Measurements from ENCODE around the gene IQSEC3.
"Not testable (repeated sequence)": the region's sequence is repeated elsewhere in the genome, so short reads cannot be mapped to it uniquely, and the experiment has no call there.

IQSEC3 gene

DNA sequence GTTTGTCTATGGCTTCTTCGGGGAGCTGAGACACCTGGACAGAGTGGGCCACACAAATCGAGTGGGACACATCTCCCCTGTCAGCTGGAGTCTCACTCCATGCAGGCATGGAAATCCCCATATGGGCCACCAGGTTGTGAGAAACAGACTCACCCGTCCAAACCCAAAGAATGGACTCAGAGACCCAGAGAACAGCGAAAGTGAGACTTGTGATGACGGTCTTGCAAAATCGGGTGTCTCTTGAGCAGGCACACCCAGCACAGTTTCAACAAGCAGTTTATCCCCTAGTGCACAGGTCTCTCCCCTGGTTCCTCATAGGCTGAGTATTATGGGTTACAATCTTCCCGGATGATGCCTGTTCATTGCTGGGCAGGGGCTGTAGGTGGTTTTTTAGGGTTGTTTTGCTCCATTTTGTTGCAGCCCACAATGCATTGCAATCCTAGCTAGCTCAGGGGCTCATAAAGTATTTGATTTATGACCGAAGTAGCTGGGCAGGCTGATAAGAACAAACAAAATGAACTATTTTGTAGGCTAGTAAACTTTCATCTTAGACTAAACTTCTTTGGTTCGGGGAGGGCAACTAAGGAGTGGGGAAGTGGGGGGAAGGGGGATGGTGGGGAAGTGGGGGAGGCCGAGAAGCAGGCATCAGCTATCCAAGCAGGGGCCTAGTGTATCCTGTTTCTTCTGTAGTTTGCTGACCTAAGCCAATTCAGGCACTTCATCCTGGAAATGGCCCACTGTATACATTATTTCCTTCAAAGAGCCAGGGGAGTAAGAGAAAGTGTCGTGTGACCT, 45.3 kb downstream of the IQSEC3 start:
- no peak for DNase-seq (ENCODE audit: low read depth in 2 of 2)

DNA sequence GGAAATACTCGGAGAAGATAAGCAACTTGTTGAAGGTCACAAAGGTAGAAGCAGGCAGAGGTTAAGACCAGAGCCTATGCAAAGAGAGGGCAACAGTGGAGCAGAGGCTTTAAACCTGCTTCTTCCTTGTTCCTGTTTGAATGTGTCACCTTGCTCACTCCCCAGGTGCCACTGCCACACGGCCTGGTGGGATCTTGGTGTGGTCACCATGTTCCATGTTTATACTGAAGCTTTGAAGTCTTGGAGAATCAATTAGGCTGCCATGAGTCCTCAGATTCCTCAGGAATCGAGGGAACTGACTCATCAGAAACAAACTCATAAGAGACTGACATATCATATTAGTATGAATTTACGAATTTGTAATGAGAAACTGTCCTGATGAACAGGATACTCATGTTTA, 46.8 kb downstream of the IQSEC3 start:
- no peak for DNase-seq (ENCODE audit: low read depth in 2 of 2)

DNA sequence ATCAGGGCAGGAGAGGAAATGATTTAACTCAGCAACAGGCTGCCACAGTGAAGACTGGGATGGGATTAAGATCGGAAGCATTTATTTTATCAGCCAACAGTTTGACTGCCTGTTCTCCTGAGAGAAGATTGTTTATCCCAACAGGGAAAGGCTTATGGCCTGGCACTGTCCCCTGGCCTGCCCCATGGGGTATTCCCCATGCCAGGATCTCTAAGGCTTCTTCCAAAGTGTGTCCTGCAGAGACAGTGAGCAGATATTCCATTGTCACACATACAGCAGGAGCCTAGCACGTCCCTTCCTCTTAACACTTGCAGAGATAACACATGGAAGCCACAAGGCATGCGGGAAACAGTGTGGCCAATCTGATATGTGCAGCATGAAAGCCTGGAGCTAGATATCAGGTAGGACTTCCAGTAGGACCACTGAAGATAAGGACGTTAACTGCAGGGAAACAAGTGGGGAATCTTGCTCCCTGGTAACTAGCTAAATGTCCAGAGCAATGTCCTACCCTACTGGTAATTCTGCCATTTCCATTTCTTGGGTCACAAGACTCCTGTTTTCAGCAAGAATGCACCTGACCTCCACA, 48.2 kb downstream of the IQSEC3 start:
- DNase-seq (ENCODE audit: low read depth in 2 of 2), result no peak

DNA sequence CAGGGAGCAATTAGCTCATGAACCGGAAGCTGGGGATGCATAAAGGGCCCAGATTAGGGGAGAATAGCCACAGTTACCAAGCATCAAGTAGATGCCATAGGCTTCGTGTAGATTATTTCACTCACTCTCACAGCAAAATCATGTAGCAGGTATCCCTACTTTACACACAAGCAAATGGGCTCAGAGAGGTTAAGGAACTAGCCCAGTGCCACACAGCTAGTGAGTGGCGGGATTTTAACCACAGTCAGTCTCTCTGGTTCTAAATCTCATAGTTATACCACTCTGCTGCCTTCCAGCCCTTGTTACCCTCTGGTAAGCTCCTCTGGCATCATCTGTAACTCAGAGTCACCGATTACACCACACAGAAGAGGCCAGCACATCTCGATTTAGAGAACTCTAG, 49.0 kb downstream of the IQSEC3 start:
- no peak for DNase-seq (ENCODE audit: low read depth in 2 of 2)

DNA sequence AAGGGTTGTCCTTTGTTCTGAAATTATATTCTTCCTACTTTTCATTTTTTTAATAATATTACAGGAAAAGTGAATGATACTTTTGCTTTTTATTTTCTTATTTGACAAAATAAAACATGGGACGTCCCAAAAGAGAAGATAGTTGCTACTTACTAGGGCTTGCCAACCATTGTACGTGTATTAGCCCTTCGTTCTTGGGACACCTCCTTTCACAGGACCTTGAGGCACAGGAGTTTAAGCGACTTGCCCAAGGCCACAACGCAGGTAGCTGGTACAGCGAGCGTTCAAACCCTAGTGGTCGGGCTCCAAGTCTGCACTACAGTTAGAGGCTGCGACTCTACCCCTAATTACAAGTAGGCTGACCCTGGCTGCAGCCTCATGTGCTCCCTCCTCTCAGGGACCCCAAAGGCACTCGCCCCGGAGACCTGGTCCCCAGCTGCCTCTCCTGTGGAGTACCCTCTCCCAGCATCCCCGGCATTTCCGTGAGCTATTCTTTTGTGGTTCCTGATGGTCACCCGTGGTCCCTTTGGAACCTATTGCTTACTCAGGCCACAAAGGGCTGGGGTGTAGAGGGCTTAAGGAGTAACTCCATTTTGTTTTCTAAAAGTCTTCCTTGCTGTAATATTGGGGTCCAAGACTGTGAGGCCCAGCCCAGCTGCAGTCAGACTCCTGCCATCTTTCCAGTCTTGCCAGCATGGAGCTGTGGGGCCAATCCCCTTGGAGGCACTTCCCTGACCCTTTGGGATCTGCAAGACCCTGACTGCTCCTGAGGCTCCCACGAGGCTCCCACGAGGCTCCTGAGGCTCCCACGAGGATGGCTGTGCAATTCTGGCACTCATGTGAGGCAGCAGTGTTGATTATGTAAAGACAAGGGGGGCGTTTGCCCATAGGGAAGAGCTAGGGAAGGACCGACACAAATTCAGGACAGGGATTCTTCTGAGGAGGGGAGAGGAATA, 49.7 kb downstream of the IQSEC3 start:
- no peak for DNase-seq (ENCODE audit: low read depth in 2 of 2)

DNA sequence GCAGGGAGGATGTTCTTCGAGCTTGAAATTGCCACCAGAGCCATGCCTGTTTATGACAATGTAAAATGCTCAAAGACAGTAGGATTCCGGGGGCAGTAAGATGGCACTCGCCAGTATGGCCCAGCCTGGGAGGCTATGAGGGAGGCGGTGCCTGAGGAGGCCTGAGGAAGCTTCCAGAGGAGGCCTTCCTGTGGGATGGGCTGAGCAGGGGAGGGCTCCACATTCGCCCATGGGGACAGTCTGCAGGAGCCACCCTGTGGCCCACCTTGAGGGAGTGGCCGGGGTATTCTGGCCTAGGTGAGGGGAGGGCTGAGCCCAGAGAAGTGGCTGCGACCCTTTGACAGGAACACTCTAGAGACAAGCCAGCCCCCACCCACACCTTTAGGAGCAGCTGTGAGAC, 50.7 kb downstream of the IQSEC3 start:
- no peak for DNase-seq (ENCODE audit: low read depth in 2 of 2)

DNA sequence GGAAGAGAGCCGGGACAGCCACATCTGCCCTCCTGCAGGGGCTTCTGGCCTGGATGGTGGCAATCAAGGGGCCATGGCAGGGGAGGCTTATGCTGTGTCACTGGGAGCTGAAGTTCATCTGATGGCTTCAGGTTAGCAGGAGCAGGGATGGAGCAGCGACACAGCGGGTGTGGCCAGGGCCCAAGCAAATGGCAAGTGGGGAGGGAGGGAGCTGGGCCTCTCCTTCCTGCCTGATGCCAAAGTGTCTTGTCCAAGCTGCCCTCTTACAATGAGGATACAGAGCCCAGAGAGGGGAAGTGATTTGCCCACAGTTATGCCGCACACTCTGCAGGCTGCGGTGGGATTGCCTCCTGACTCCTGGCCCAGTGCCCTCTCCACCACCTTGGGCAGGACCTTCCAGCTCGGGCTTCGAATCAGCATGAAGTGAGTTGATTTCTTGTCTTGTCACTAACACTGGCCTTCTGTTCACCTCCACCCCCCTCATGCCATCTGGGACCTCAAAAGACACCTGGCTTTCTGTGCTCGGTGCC, 51.3 kb downstream of the IQSEC3 start:
- DNase-seq (ENCODE audit: low read depth in 2 of 2), result no peak

DNA sequence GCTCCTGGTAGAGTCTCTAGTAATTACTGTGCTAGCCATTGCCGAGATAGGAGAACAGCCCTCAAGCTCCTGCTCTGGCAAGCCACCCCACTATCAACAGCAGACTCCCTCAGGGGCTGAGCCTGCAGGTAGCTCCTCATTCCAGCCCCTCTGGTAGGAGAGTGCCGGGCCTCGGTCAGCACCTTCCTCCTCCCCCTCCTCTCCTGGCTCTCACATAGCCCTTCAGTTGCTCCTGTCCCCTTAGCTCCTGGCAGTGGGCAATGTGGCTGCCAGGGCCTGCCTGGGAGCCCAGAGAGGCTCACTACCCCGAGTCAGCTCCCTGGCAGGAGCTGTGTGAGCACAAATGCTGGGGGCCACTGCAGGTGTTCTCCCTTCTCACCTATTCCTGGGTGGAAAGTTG, 52.0 kb downstream of the IQSEC3 start:
- no peak for DNase-seq (ENCODE audit: low read depth in 2 of 2)

DNA sequence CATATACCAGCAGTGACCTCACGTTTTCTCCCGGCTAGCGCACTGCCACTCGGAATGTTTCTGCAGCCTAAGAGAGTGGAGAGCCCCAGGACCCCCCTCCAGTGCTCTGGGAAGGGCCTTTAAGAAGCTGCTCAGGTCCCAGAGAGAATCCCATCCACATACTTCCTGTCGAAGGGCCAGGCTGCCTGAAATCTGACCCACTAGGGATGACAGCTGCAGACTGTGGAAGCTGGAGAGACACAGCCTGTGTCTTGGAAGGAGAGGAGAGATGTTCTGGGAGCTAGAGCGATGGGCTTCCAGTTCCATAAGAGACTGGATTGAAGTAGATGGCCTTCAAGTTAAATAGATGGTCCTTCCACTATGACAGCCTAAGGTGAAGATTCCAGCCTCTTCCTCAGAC, 54.4 kb downstream of the IQSEC3 start:
- no peak for DNase-seq (ENCODE audit: low read depth in 2 of 2)

DNA sequence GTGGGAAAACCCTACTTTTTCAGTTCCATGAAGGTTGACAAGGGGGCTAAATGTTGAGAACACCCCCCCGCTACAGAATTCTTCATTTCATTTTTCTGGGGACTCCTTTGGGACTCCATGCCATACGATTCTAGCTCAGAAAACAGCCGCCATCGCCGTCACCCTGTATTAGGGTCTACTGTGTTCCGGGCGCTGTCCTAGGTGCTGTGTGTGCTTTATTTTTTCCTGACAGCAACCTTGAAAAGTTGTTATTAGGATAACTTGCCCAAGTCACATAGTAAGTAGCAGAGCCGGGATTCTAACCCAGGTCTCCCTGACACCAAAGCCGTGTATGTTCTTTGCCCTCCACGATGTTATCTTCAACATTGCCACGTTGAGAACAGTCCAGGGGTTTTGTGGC, 55.1 kb downstream of the IQSEC3 start:
- no peak for DNase-seq (ENCODE audit: low read depth in 2 of 2)

DNA sequence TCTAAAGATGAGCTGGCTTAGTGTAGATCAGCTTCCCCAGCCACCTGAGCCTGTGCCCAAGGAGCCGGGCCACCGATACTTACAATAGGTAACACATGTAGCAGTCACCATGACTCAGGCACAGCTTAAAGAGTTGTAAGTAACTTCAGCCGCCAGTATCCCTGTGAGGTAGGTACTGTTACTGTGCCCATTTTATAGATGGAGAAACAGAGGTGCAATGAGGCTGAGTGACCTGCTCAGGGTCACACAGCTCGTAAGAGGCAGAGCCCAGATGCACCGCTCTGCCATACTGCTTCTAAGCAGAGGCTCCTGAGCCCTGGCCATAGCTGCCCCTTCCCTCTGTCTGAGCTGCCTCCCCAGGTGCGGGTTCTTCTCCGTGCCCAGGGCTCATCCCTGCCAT, 58.5 kb downstream of the IQSEC3 start:
- DNase-seq (ENCODE audit: low read depth in 2 of 2), result no peak

DNA sequence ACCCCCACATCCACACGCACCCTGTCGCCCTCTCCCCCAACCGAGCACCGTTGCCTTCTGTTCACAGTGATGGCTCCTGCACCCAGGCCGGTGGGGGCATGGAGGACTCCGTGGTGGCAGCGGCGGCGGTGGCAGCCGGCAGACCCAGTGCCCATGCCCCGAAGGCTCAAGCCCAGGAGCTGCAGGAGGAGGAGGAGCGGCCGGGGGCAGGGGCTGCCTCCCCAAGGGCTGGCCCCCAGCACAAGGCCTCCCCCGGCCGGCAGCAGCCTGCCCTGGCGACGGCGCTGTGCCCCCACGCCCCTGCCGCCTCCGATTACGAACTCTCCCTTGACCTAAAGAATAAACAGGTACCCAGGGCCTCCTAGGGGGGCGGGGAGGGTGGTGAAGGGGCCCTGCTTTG, 59.0 kb downstream of the IQSEC3 start:
- DNase-seq (ENCODE audit: low read depth in 2 of 2), result no peak

DNA sequence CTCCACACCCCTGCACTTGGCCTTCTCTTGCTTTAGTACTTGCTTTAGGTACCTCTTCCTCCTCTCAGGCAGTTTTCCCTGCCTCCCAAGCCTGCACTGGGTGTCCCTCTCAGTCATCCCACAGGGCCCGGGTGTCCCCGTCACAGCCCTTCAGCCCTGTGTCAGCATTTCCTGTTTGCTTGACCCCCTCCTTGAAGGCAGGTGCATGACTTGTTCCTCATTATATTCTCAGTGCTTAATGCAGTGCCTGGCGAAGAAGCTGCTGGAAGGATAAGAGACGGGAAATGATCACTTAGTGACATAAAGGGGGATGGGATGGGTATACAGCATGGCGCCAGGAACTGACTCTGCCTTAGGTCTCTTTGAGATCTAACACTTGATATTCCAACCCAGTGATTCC, 61.5 kb downstream of the IQSEC3 start:
- no peak for DNase-seq (ENCODE audit: low read depth in 2 of 2)

DNA sequence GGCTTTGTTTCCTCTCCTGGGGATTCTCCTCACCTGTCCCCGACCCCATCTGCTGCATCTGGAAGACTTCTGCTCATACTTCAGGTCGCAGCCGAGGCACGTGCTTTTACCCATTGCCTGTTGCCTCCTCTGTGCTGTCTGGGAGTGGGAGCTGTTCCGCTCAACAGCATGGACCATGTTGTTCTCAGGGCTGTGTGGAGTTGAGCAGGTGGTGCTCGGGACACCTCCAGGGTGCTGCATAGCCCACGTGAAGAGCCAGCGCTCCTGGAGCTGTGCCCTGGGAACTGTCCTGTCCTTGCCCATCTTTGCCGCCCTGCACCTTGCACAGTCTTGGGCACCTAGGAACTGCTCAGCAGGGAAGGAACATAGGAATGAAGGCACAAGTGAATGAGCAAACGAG, 62.4 kb downstream of the IQSEC3 start:
- no peak for DNase-seq (ENCODE audit: low read depth in 2 of 2)

DNA sequence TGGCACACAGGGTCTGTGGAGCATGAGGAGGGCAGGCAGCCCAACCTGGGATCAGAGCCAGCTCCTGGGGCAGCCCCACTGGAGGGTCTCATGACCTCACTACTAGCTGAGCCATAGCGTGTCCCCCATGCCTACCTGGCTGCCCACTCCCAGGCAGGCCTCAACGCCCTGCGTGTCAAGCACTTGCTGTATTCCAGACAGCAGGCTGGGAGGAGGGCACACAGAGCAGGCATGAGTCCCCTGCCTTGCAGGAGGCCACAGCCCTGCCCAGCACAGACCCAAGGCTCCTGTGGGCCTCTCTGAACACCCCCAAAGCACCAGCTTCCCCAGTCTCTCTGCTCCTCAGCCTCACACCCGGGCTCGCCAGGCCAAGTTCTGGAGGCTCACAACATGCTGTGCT, 64.0 kb downstream of the IQSEC3 start:
- DNase-seq (ENCODE audit: low read depth in 2 of 2), result no peak

DNA sequence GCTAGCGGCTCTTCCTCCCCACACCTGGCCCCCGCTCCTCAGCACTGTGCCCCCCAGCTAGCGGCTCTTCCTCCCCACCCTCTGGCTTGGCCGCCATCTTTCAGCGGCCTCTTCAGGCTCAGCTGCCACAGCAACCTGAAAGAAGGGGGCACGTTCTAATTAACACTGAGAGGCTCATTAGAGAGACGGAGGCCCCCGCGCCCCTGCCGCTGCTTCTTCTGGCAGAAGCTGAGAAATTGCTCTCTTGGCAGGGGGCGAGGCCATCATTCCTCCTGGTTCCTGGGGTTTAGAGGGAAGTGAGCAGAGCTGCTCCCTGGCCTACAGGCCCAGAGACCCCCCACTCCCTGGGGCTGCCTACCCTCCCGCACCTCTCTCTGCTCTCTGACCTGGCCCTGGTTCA, 64.4 kb downstream of the IQSEC3 start:
- DNase-seq (ENCODE audit: low read depth in 2 of 2), result no peak

DNA sequence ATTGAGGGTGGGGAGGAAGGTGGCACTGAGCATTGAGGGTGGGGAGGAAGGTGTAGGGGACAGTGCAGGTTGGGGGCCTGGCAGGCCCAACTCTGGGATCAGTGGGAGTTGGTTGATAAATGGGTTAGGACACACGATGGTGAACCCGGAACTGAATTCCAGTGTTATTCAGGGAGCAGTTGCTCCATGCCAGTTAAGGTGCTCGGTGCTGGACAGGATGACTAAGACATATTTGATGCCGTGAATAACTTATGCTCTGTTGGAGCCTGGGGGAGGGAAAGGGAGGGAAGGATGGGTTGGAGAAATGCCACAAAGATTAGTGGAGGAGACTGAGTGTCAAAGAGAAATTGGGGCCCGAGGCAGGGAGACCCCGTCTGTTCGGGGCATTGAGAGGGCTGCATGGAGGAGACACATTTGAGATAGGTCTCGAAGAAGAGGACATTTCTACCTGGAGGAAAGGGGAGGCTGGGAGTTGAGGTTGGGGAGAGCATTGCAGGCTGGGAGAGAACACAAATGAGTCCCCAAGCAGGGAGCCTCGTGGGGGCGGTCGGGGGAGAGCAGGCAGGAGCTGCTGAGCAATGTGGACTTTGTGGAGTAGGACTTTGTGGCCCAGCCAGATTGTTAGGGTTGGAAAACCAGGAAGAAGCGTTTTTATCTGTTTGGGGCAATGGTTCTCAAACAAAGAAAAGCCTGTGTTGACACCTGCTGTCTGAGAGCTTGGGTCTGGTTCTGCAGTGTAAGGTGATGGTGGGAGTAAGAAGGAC, 65.3 kb downstream of the IQSEC3 start:
- no peak for DNase-seq (ENCODE audit: low read depth in 2 of 2)

DNA sequence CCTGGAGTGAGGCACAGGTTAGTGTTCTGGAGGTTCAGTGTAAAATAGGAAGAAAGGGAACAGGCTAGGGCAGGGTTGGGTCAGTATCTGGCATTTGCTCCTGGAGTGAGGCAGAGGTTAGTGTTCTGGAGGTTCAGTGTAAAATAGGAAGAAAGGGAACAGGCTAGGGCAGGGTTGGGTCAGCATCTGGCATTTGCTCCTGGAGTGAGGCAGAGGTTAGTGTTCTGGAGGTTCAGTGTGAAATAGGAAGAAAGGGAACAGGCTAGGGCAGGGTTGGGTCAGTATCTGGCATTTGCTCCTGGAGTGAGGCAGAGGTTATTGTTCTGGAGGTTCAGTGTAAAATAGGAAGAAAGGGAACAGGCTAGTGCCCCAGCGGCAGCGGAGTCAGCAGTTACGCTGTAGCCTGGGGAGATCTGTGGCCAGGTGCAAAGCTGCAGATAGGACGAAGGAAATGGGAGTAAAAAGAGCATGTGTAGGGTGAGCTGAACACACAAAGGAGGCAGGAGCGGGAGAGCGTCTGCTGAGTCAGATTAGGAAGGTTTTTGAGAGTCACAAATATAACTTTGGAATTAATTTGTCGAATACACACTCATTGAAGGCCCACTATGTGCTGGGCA, 67.2 kb downstream of the IQSEC3 start:
- DNase-seq (ENCODE audit: low read depth in 2 of 2), result not testable (repeated sequence)

DNA sequence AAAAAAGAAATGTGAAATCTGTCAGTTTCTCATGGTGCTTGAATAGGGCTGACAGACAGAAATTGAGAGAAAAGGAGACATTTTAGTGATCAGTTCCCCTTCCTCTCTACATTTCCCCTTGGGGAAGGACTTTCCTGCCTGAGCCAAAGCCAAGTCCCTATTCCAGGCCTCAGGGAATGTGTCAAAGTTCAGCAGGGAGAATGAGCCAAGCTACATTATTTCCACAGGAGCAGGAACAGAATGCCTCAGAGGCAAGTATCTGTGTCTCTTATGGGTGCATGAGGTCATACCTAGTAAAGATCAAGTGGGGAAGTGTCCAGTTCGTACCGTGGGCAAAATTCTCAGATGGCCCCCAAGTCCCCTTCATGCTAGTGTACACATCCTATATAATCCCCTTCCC, 68.6 kb downstream of the IQSEC3 start:
- DNase-seq (ENCODE audit: low read depth in 2 of 2), result no peak

DNA sequence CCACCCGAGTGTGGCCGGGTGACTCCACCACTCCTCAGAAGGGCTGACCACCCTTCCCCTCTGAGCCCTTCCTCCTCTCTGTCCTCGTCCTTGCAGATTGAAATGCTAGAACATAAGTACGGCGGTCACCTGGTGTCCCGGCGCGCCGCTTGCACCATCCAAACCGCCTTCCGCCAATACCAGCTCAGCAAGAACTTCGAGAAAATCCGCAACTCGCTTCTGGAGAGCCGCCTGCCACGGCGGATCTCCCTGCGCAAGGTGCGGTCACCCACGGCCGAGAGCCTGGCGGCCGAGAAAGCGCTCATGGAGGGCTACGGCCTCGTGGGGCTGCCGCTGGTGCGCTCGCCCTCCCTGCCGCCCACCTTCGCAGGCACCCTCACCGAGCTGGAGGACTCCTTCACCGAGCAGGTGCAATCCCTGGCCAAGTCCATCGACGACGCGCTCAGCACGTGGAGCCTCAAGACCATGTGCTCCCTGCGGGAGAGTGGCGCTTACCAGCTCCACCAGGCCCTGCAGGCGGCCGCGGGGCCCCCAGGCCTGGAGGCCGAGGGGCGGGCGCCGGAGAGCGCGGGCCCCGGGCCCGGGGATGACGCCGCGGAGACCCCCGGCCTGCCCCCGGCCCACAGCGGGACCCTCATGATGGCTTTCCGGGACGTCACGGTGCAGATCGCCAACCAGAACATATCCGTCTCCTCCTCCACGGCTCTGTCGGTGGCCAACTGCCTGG, 71.8 kb downstream of the IQSEC3 start:
- DNase-seq (ENCODE audit: low read depth in 2 of 2), result no peak
